MCF 10A (cell line): ENCODE results near the gene AMZ2. TPM values are rescaled to one million over a fixed set of nuclear protein-coding genes. Genes with fewer than 3 reads are reported as not detected.
"Not testable (repeated sequence)": the region's sequence is repeated elsewhere in the genome, so short reads cannot be mapped to it uniquely, and the experiment has no call there.

ENCODE experiments used
- BruUV-seq: library from RNA; stranded (reverse); fragments of 400-500 nt; replicated peaks from 2 replicates; lab custom pipeline; 2021; lab: Mats Ljungman, UMichigan
- CTCF ChIA-PET: fragments of 300-600 bp; sonication (Branson Sonifier 250); formaldehyde crosslinking; extraction: SDS; loops from one replicate; lab custom pipeline; 2021; ENCODE audit warnings: antibody characterized with exemption, inconsistent platforms; lab: Yijun Ruan, JAX
- POLR2A ChIA-PET: fragments of 300-600, 350-650 bp; sonication (Branson Sonifier 250); formaldehyde crosslinking; extraction: SDS; loops from one replicate; lab custom pipeline; 2020; ENCODE audit warnings: antibody characterized with exemption, inconsistent platforms; lab: Yijun Ruan, JAX
- DNase-seq: peaks from one replicate; pipeline ENCODE4 v3.0.0-alpha.2; 2018; ENCODE audit not compliant: unreplicated experiment
- H3K27ac Mint-ChIP-seq: one replicate; pipeline ENCODE4 v1.8.0; 2022; ENCODE audit warnings: mild to moderate bottlenecking, low read depth, mixed read lengths; ENCODE audit not compliant: unreplicated experiment
- H3K27me3 Mint-ChIP-seq: one replicate; pipeline ENCODE4 v1.8.0; 2022; ENCODE audit warnings: mixed read lengths; ENCODE audit not compliant: insufficient read depth, unreplicated experiment
- H3K36me3 Mint-ChIP-seq: one replicate; pipeline ENCODE4 v1.8.0; 2022; ENCODE audit warnings: mild to moderate bottlenecking, moderate library complexity, mixed read lengths; ENCODE audit not compliant: insufficient read depth, unreplicated experiment
- H3K4me1 Mint-ChIP-seq: one replicate; pipeline ENCODE4 v1.8.0; 2022; ENCODE audit warnings: mixed read lengths; ENCODE audit not compliant: insufficient read depth, unreplicated experiment
- H3K4me3 Mint-ChIP-seq: one replicate; pipeline ENCODE4 v1.8.0; 2022; ENCODE audit warnings: mild to moderate bottlenecking, moderate library complexity, mixed read lengths; ENCODE audit not compliant: unreplicated experiment
- H3K9me3 Mint-ChIP-seq: one replicate; pipeline ENCODE4 v1.8.0; 2022; ENCODE audit warnings: mixed read lengths; ENCODE audit not compliant: unreplicated experiment
- CTCF ChIP-seq: fragments of 200-600 bp; IDR thresholded peaks from one replicate; pipeline ENCODE4 v1.8.0; 2022; ENCODE audit warnings: antibody characterized with exemption, mild to moderate bottlenecking; ENCODE audit not compliant: unreplicated experiment
- intact Hi-C: fragments of 100-400 bp; cut with micrococcal nuclease; formaldehyde crosslinking; loops from 2 replicates; pipeline ENCODE4 v1.14.1; 2022
- total RNA-seq: library from RNA; stranded (reverse); gene quantifications from 2 replicates; pipeline ENCODE4 v1.2.3, GENCODE V29; 2022

Gene AMZ2
- total RNA-seq, 1 experiment from 2014 or later = 127 TPM

- DNase-seq, intact Hi-C loops, H3K36me3 Mint-ChIP-seq, BruUV-seq, H3K27ac Mint-ChIP-seq, H3K4me3 Mint-ChIP-seq, H3K9me3 Mint-ChIP-seq, H3K4me1 Mint-ChIP-seq, H3K27me3 Mint-ChIP-seq, POLR2A ChIA-PET: not testable (repeated sequence)
- CTCF ChIA-PET = interaction anchor here (0.6 to 1.1 kb wide), 2 partner anchors 47 to 1282 kb away, joined by 3 read pairs; no protein-coding TSS in a partner anchor
These were observed 28.4 kb upstream of the AMZ2 start for GRCh38 chr17:68219429-68219828.

- intact Hi-C loops, H3K4me3 Mint-ChIP-seq, CTCF ChIA-PET, H3K27ac Mint-ChIP-seq, DNase-seq, POLR2A ChIA-PET, BruUV-seq, H3K4me1 Mint-ChIP-seq, H3K27me3 Mint-ChIP-seq, H3K36me3 Mint-ChIP-seq, H3K9me3 Mint-ChIP-seq: not testable (repeated sequence)
These were observed 27.7 kb upstream of the AMZ2 start for GRCh38 chr17:68220186-68220585.

- POLR2A ChIA-PET, H3K27me3 Mint-ChIP-seq, H3K36me3 Mint-ChIP-seq, DNase-seq, intact Hi-C loops, H3K27ac Mint-ChIP-seq, H3K4me1 Mint-ChIP-seq, H3K4me3 Mint-ChIP-seq, BruUV-seq, H3K9me3 Mint-ChIP-seq: not testable (repeated sequence)
- CTCF ChIA-PET = interaction anchor here (0.6 to 1.1 kb wide), 2 partner anchors 23 to 237 kb away, joined by 3 read pairs; no protein-coding TSS in a partner anchor
These were observed 27.1 kb upstream of the AMZ2 start for GRCh38 chr17:68220786-68221185.

- Mint-ChIP-seq H3K4me1 (no peaks in the 10 kb centered on the region), H3K9me3 (no peaks in the 10 kb centered on the region), H3K36me3 (peaks cover 6% of the 10 kb centered on the region), H3K27me3 (no peaks in the 10 kb centered on the region), H3K27ac (no peak overlapping the region), H3K4me3 (no peak overlapping the region)
- POLR2A ChIA-PET = interaction anchor here (0.7 kb wide), 1 partner anchor 228 kb away, joined by 3 read pairs; no protein-coding TSS in a partner anchor
- intact Hi-C loops = no loop called here
- no peak for TF ChIP-seq CTCF
- CTCF ChIA-PET = interaction anchor here (0.7 to 1.1 kb wide), 2 partner anchors 40 to 236 kb away, joined by 3 read pairs; no protein-coding TSS in a partner anchor
- no TSS peak for BruUV-seq
- DNase-seq = no peak
These were observed 26.1 kb upstream of the AMZ2 start for GRCh38 chr17:68221786-68222185.

- TF ChIP-seq CTCF = no peak
- intact Hi-C loops = no loop called here
- CTCF ChIA-PET = no interaction called here
- H3K9me3 Mint-ChIP-seq = no peaks in the 10 kb centered on the region
- BruUV-seq = no TSS peak
- no peak for DNase-seq
- H3K36me3 Mint-ChIP-seq = peaks cover 6% of the 10 kb centered on the region
- peaks cover 2% of the 10 kb centered on the region for H3K27me3 Mint-ChIP-seq
- no peaks in the 10 kb centered on the region for H3K4me1 Mint-ChIP-seq
- POLR2A ChIA-PET = interaction anchor here (0.7 kb wide), 1 partner anchor 227 kb away, joined by 3 read pairs; no protein-coding TSS in a partner anchor
- no peak overlapping the region for H3K27ac Mint-ChIP-seq
- H3K4me3 Mint-ChIP-seq = no peak overlapping the region
These were observed 25.2 kb upstream of the AMZ2 start for GRCh38 chr17:68222606-68223005.

GRCh38 chr17:68225055-68225454 is 22.8 kb upstream of the AMZ2 start:
- H3K27ac Mint-ChIP-seq, BruUV-seq, H3K4me3 Mint-ChIP-seq, H3K4me1 Mint-ChIP-seq, H3K36me3 Mint-ChIP-seq, DNase-seq, H3K27me3 Mint-ChIP-seq, intact Hi-C loops, H3K9me3 Mint-ChIP-seq: not testable (repeated sequence)
- CTCF ChIA-PET = interaction anchor here (0.6 to 0.9 kb wide), 2 partner anchors 19 to 830 kb away, joined by 3 read pairs; no protein-coding TSS in a partner anchor
- POLR2A ChIA-PET = interaction anchor here (0.6 to 1.4 kb wide), 2 partner anchors 22 to 232 kb away, joined by 3 read pairs; partner anchors contain the start of gene WIPI1

GRCh38 chr17:68228039-68228680 is 19.7 kb upstream of the AMZ2 start:
- DNase-seq, POLR2A ChIA-PET, H3K4me1 Mint-ChIP-seq, BruUV-seq, intact Hi-C loops, H3K4me3 Mint-ChIP-seq, H3K36me3 Mint-ChIP-seq, H3K27ac Mint-ChIP-seq, H3K9me3 Mint-ChIP-seq, H3K27me3 Mint-ChIP-seq: not testable (repeated sequence)
- CTCF ChIA-PET = interaction anchor here (1.0 kb wide), 1 partner anchor 16 kb away, joined by 3 read pairs; no protein-coding TSS in a partner anchor
